Measurements from ENCODE around the gene GPAM. TPM values are rescaled to one million over a fixed set of nuclear protein-coding genes. Genes with fewer than 3 reads are reported as not detected.

Gene GPAM
- total RNA-seq, 1 experiment from 2014 or later, result 16.0 TPM

- no peak overlapping the region for H2BK5ac ChIP-seq (ENCODE audit: insufficient read length, low read length)
- H3K9me3 ChIP-seq (ENCODE audit: control insufficient read depth, low read depth, low read length), result no peaks in the 10 kb centered on the region
- H2BK20ac ChIP-seq (ENCODE audit: low read depth, low read length, poor library complexity, severe bottlenecking), result no peak overlapping the region
- no peak for DNase-seq
- Mint-ChIP-seq H3K9me3 (peaks cover 2 to 3% of the 10 kb centered on the region in 2 experiments; a peak in 1 of 5 replicates), H3K27me3 (ENCODE audit: low read depth) (peaks cover 15% of the 10 kb centered on the region), H3K4me1 (no peaks in the 10 kb centered on the region), H3K27ac (no peak overlapping the region; a peak in 1 of 7 replicates), H3K36me3 (ENCODE audit: insufficient read depth in 1 of 3, low read depth in 3 of 3) (no peaks in the 10 kb centered on the region), H3K4me3 (no peak overlapping the region)
- no peak overlapping the region for H4K8ac ChIP-seq (replicated peaks; ENCODE audit: insufficient read length, low read depth, low read length)
- TF ChIP-seq, protein P1, sequence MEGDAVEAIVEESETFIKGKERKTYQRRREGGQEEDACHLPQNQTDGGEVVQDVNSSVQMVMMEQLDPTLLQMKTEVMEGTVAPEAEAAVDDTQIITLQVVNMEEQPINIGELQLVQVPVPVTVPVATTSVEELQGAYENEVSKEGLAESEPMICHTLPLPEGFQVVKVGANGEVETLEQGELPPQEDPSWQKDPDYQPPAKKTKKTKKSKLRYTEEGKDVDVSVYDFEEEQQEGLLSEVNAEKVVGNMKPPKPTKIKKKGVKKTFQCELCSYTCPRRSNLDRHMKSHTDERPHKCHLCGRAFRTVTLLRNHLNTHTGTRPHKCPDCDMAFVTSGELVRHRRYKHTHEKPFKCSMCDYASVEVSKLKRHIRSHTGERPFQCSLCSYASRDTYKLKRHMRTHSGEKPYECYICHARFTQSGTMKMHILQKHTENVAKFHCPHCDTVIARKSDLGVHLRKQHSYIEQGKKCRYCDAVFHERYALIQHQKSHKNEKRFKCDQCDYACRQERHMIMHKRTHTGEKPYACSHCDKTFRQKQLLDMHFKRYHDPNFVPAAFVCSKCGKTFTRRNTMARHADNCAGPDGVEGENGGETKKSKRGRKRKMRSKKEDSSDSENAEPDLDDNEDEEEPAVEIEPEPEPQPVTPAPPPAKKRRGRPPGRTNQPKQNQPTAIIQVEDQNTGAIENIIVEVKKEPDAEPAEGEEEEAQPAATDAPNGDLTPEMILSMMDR (conservative IDR thresholded peaks at IDR 0.05), result no peak
- no peak overlapping the region for H4K5ac ChIP-seq (ENCODE audit: insufficient read length, low read depth, low read length)
- H2BK15ac ChIP-seq (ENCODE audit: low read depth, low read length), result no peak overlapping the region
- no peak overlapping the region for H3K56ac ChIP-seq (ENCODE audit: insufficient read length, low read depth, low read length)
- H3T11ph ChIP-seq (ENCODE audit: low read length), result no peak overlapping the region
- no peak overlapping the region for H2BK120ac ChIP-seq (ENCODE audit: low read depth, low read length, poor library complexity, severe bottlenecking)
- no peak overlapping the region for H3K23ac ChIP-seq (ENCODE audit: insufficient read length, low read depth, low read length)
- no peak overlapping the region for H3K4ac ChIP-seq (ENCODE audit: low read depth, low read length)
- H3K23me2 ChIP-seq (ENCODE audit: insufficient read length, low read depth, low read length, poor library complexity, severe bottlenecking), result no peaks in the 10 kb centered on the region
- no peak overlapping the region for H2AK5ac ChIP-seq (ENCODE audit: insufficient read length, low read length)
- H4K91ac ChIP-seq (ENCODE audit: insufficient read length, low read depth, low read length), result no peak overlapping the region
- no peak overlapping the region for H3K9ac ChIP-seq (ENCODE audit: extremely low read depth, insufficient read length, low read length)
- no peak overlapping the region for H3K4me2 ChIP-seq (ENCODE audit: insufficient read depth, insufficient read length, low read length)
- H4K20me1 ChIP-seq (ENCODE audit: control insufficient read depth, insufficient read depth, insufficient read length), result no peaks in the 10 kb centered on the region
- H3K27me3 ChIP-seq (ENCODE audit: insufficient read depth, low read length), result no peaks in the 10 kb centered on the region
- no peak overlapping the region for H3K14ac ChIP-seq (ENCODE audit: insufficient read depth, low read length)
- no peak overlapping the region for H3K18ac ChIP-seq (ENCODE audit: insufficient read length, low read depth, low read length)
- no peak overlapping the region for H3K27ac ChIP-seq (ENCODE audit: insufficient read length, low read depth, low read length)
- no peaks in the 10 kb centered on the region for H3K79me1 ChIP-seq (ENCODE audit: insufficient read depth, low read depth, low read length, poor library complexity, severe bottlenecking)
- no CpG with 5 or more reads among the region's 4 CpGs for WGBS (ENCODE audit: extremely low coverage, insufficient read length, low lambda C conversion rate)
- no peak overlapping the region for H2BK12ac ChIP-seq (ENCODE audit: insufficient read length, low read depth, low read length)
- H3K79me2 ChIP-seq (ENCODE audit: insufficient read depth, low read length), result no peaks in the 10 kb centered on the region
- no peaks in the 10 kb centered on the region for H3K4me1 ChIP-seq (ENCODE audit: insufficient read depth, low read length)
- no peak overlapping the region for H2AFZ ChIP-seq (ENCODE audit: low read length)
Observed at GRCh38 chr10:112203328-112204076, 19.9 kb upstream of the GPAM start.

Measured in H9 (cell line).